Transverse colon (tissue), 4 donors: ENCODE data around the gene NLRC3. TPM values are rescaled to one million over a fixed set of nuclear protein-coding genes. Genes with fewer than 3 reads are reported as not detected.

Experiments
- DNase-seq: peaks from one replicate; pipeline ENCODE4 v3.0.0-alpha.2; 2019
- H3K27ac ChIP-seq, 4 donors: fragments of 200-600 bp; sonication (generic); 2 replicates each; pipeline ENCODE4 v1.5.1; 2016 to 2018; ENCODE audit warnings: inconsistent platforms in 4 of 4
- H3K27me3 ChIP-seq: fragments of 200-600 bp; sonication (generic); 2 replicates; pipeline ENCODE4 v1.5.1; 2017; ENCODE audit warnings: inconsistent platforms
- H3K36me3 ChIP-seq, 4 donors: fragments of 200-600 bp; sonication (generic); 2 replicates each; pipeline ENCODE4 v1.5.1; 2017 to 2019; ENCODE audit warnings: inconsistent platforms in 4 of 4
- H3K4me1 ChIP-seq, 4 donors: fragments of 200-600 bp; sonication (generic); 2 replicates each; pipeline ENCODE4 v1.5.1; 2017 to 2020; ENCODE audit warnings: inconsistent platforms in 4 of 4
- H3K4me3 ChIP-seq, 4 donors: fragments of 200-600 bp; sonication (generic); 1 replicate in 1 of 4; 2 replicates in 3 of 4; pipeline versions ENCODE4 v1.5.1 to v1.6.1; 2017 to 2019; ENCODE audit warnings: inconsistent platforms in 4 of 4
- H3K9me3 ChIP-seq, 2 donors: fragments of 200-600 bp; sonication (generic); 2 replicates each; pipeline ENCODE4 v1.5.1; 2017 to 2019; ENCODE audit warnings: inconsistent platforms in 2 of 2
- EP300 ChIP-seq: sonication (generic); formaldehyde crosslinking; IDR thresholded peaks from one replicate; pipeline ENCODE4 v1.6.1; 2017; ENCODE audit warnings: antibody characterized with exemption, low read depth
- POLR2A ChIP-seq: fragments of 450-650 bp; IDR thresholded peaks from one replicate; pipeline ENCODE4 v1.6.1; 2016; ENCODE audit warnings: antibody characterized with exemption, mild to moderate bottlenecking, moderate library complexity
- POLR2AphosphoS5 ChIP-seq, 3 donors: sonication (generic); formaldehyde crosslinking; IDR thresholded peaks; one replicate each; pipeline ENCODE4 v1.6.1; 2016; ENCODE audit warnings: antibody characterized with exemption in 3 of 3
- WGBS, 2 donors: methylation state at CpG; one replicate each; pipeline ENCODE4 v1.1.5; 2018; ENCODE audit warnings: low coverage in 1 of 2; 5-methylcytosine and 5-hydroxymethylcytosine counted together
- in situ Hi-C, 4 donors: fragments of 200-750 bp; cut with MboI; loops; one replicate each; pipeline versions ENCODE4 v1.15.0 to v1.15.1; 2017; ENCODE audit warnings: low sequenced_read_pairs in 3 of 4, low pct_ligation_motif_present in 1 of 4, low pct_unique_long_range_greater_than_20kb in 1 of 4
- intact Hi-C: fragments of 100-400 bp; cut with DNase I; formaldehyde crosslinking; loops from one replicate; pipeline ENCODE4 v1.15.1; 2023; ENCODE audit warnings: low total_unique reads
- total RNA-seq, 4 donors: library from RNA; depleted of rRNA; stranded (reverse); fragments of >200 nt; gene quantifications; one replicate each; pipeline ENCODE4 v1.1.0, GENCODE V29; 2016
- TF ChIP-seq, protein P1 (sequence below), 5 experiments: fragments of 200-600 bp in 3 of 5; fragments of 450-650 bp in 2 of 5; sonication (generic) in 3 of 5; IDR thresholded peaks; 1 replicate in 2 of 5; 2 replicates in 3 of 5; pipeline ENCODE4 v1.5.1; 2016 to 2017; ENCODE audit warnings: antibody characterized with exemption in 5 of 5, inconsistent platforms in 3 of 5, mild to moderate bottlenecking in 2 of 5, moderate library complexity in 1 of 5

The NLRC3 gene
- total RNA-seq, 4 donors from 2014 or later, result 2.3 to 12.3 (median 5.1) TPM

DNA sequence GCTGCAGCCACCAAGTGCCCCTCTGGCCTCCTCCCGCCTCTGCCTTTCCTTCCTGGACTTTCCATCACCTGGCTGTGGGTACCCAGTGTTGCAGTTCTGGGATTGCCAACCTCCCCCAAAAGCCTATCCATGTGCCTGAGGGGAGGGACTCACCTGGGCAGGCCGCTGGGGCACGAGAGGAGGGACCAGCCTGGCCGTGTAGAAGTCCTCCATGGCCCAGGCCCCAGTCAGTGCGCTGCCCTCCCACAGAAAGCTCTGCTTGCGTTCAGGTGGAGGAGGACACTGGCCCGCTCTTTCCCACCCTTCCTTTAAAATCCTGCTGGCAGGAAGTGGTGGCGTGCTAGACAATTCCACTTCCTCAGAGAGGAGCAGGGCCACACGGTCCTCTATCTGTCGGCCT is 20.0 kb upstream of the NLRC3 start:
- no peaks in the 10 kb centered on the region for H3K27me3 ChIP-seq
- H3K4me1 ChIP-seq, result no peaks in the 10 kb centered on the region
- no peaks in the 10 kb centered on the region for H3K36me3 ChIP-seq
- no peak overlapping the region for H3K4me3 ChIP-seq
- intact Hi-C loops (no loop called here), in situ Hi-C loops (no loop called here)
- 92% methylated on average over 10 of the region's 10 CpGs; no CpG with 5 or more reads in 1 of the 2 donors for WGBS, 2 donors
- DNase-seq, result no peak
- H3K9me3 ChIP-seq, result no peaks in the 10 kb centered on the region
- no peak overlapping the region for H3K27ac ChIP-seq
- no peak for TF ChIP-seq POLR2AphosphoS5 (IDR thresholded peaks at IDR 0.05)
- TF ChIP-seq POLR2A, result no peak
- TF ChIP-seq, protein P1, sequence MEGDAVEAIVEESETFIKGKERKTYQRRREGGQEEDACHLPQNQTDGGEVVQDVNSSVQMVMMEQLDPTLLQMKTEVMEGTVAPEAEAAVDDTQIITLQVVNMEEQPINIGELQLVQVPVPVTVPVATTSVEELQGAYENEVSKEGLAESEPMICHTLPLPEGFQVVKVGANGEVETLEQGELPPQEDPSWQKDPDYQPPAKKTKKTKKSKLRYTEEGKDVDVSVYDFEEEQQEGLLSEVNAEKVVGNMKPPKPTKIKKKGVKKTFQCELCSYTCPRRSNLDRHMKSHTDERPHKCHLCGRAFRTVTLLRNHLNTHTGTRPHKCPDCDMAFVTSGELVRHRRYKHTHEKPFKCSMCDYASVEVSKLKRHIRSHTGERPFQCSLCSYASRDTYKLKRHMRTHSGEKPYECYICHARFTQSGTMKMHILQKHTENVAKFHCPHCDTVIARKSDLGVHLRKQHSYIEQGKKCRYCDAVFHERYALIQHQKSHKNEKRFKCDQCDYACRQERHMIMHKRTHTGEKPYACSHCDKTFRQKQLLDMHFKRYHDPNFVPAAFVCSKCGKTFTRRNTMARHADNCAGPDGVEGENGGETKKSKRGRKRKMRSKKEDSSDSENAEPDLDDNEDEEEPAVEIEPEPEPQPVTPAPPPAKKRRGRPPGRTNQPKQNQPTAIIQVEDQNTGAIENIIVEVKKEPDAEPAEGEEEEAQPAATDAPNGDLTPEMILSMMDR (IDR thresholded peaks at IDR 0.05), result no peak
- TF ChIP-seq EP300, result no peak

DNA sequence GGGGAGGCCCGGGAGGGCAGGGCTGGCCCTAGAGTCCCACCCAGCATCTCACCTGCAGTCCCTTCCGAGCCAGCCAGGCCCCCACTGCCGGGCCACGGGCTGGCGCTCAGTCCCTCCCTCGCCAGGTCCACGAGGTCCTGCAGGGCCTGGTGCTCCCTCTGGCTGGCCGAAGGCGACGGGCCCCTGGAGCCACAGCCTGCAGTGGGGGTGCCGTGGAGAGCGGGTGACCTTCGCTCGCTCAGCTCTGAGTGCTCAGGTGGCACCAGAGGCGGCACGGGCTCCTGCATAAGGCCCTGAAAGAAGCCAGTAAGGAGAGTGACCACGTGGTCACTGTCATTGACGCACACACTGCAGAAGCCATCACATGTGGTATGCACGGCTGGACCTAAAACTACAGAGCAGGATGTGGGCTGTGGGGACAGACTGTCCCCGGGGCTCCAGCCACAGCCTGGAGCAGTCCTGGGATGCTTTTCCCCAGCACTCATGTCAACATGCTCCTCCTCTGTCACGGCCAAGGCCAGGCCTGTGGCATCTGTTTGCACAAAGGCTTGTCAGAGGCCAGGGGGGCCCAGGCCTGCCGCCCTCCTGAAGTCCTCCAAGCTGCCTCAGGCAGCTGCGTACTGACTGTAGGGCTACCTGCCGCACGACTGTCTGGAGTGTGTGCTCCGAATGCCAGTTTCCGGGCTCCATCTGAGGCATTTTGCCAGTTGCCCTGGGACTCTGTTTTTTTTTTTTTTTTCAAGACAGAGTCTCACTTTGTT is 19.1 kb upstream of the NLRC3 start:
- WGBS, 2 donors, result 95 to 100% methylated on average over 3 to 26 of the region's 27 CpGs
- H3K36me3 ChIP-seq, result no peaks in the 10 kb centered on the region

DNA sequence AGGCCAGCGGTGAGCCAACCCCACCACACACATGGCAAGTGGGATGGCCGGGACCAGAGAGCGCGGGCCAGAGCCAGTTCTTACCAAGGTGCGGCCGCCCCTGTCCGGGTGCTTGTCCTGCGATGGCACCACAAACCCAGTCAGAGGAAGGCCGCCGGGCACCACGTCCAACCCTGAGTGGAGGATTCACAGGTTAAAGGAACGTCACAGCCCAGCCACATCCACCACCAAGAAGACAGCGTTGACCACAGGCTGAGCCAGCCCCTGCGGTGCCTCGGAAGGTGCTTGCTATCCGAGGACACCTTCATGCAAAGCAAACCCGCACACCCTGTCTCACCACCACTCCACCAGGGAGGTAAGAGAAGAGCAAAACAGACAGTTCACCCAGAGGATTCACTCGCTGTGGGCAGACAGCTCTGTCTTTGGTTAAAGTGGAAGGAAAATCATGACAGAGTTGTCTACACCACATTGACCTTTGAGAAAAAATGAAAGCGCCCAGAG is 18.4 kb upstream of the NLRC3 start:
- H3K27ac ChIP-seq, result no peak overlapping the region
- no peaks in the 10 kb centered on the region for H3K36me3 ChIP-seq
- no peaks in the 10 kb centered on the region for H3K4me1 ChIP-seq
- no peak for DNase-seq
- intact Hi-C loops (no loop called here), in situ Hi-C loops (no loop called here)
- TF ChIP-seq POLR2AphosphoS5 (IDR thresholded peaks at IDR 0.05) (no peak), EP300 (no peak)
- TF ChIP-seq, protein P1 (IDR thresholded peaks at IDR 0.05), result no peak
- no peaks in the 10 kb centered on the region for H3K9me3 ChIP-seq
- no peak overlapping the region for H3K4me3 ChIP-seq
- WGBS, 2 donors, result 90% methylated on average over 19 of the region's 19 CpGs; no CpG with 5 or more reads in 1 of the 2 donors
- H3K27me3 ChIP-seq, result no peaks in the 10 kb centered on the region

More for the DNA sequence above, 19.1 kb upstream of the NLRC3 start:
- H3K4me3 ChIP-seq, result no peak overlapping the region
- DNase-seq, result no peak
- in situ Hi-C loops (no loop called here), intact Hi-C loops (no loop called here)
- no peak overlapping the region for H3K27ac ChIP-seq
- no peaks in the 10 kb centered on the region for H3K4me1 ChIP-seq
- TF ChIP-seq POLR2A (no peak), EP300 (no peak), POLR2AphosphoS5 (IDR thresholded peaks at IDR 0.05) (no peak)
- TF ChIP-seq, protein P1 (IDR thresholded peaks at IDR 0.05), result no peak
- no peaks in the 10 kb centered on the region for H3K27me3 ChIP-seq
- no peaks in the 10 kb centered on the region for H3K9me3 ChIP-seq

DNA sequence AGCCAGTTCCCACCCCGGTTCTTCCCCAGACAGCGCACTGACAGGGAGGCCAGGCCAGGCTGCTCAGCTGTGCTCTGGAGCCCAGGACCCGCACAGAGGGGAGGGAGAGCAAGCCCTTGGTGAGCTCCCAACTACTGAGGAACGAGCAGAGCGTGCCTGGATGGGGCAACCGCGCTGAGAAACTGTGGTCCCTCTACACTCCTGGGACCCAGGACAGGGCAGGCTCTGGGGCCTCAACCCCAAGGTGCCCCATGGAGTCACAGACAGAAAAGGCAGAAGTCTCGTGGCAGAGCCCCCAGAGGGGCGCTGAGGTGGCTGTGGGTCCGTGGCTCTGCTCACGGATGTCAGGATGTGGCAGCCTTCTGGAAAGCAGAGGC is 17.9 kb upstream of the NLRC3 start:
- TF ChIP-seq POLR2A (no peak), EP300 (no peak), POLR2AphosphoS5 (IDR thresholded peaks at IDR 0.05) (no peak)
- TF ChIP-seq, protein P1 (IDR thresholded peaks at IDR 0.05), result no peak
- in situ Hi-C loops, result no loop called here
- WGBS, 2 donors, result 89% methylated on average over 11 of the region's 11 CpGs; no CpG with 5 or more reads in 1 of the 2 donors

More for the DNA sequence above, 17.9 kb upstream of the NLRC3 start:
- intact Hi-C loops, result no loop called here
- H3K36me3 ChIP-seq, result no peaks in the 10 kb centered on the region
- H3K9me3 ChIP-seq, result no peaks in the 10 kb centered on the region
- no peak for DNase-seq
- H3K4me1 ChIP-seq, result no peaks in the 10 kb centered on the region
- H3K4me3 ChIP-seq, result no peak overlapping the region
- no peaks in the 10 kb centered on the region for H3K27me3 ChIP-seq
- H3K27ac ChIP-seq, result no peak overlapping the region
